NCI-H1105 treated with DMSO at 0.1 percent for 48 hours (cell line): ENCODE measurements around the gene ZNF835.

Source experiments
- DNase-seq: peaks from one replicate; lab custom pipeline; 2025; lab: John Stamatoyannopoulos, UW

The ZNF835 gene

GRCh38 chr19:56663931-56664500 is 7.5 kb downstream of the ZNF835 start:
- DNase-seq = no peak

GRCh38 chr19:56661248-56661647 is 10.3 kb downstream of the ZNF835 start:
- DNase-seq = no peak

GRCh38 chr19:56660381-56661107 is 11.0 kb downstream of the ZNF835 start:
- DNase-seq = no peak

GRCh38 chr19:56654151-56654550 is 17.4 kb downstream of the ZNF835 start:
- no peak for DNase-seq

- DNase-seq = no peak
Observed at GRCh38 chr19:56643460-56643955, 28.0 kb downstream of the ZNF835 start.

GRCh38 chr19:56642711-56643459 is 28.7 kb downstream of the ZNF835 start, which contains the start of gene SMIM17:
SMIM17 (plus strand) TSS chr19:56643159; CDS start chr19:56645668, 2,509 bp downstream.
- DNase-seq = no peak

- no peak for DNase-seq
Observed at GRCh38 chr19:56639217-56639616, 32.3 kb downstream of the ZNF835 start.

- DNase-seq = no peak
Observed at GRCh38 chr19:56637976-56638555, 33.5 kb downstream of the ZNF835 start.

GRCh38 chr19:56633021-56633420 is 38.5 kb downstream of the ZNF835 start:
- DNase-seq = no peak

GRCh38 chr19:56625708-56626107 is 45.8 kb downstream of the ZNF835 start:
- DNase-seq = no peak

GRCh38 chr19:56623006-56623405 is 48.6 kb downstream of the ZNF835 start:
- DNase-seq = no peak

- DNase-seq = no peak
Observed at GRCh38 chr19:56622374-56622773, 49.2 kb downstream of the ZNF835 start.

GRCh38 chr19:56619121-56619520 is 52.4 kb downstream of the ZNF835 start:
- no peak for DNase-seq

GRCh38 chr19:56617531-56617930 is 54.0 kb downstream of the ZNF835 start:
- DNase-seq = no peak

- no peak for DNase-seq
Observed at GRCh38 chr19:56613639-56614038, 57.9 kb downstream of the ZNF835 start.

- DNase-seq = no peak
Observed at GRCh38 chr19:56612737-56613136, 58.8 kb downstream of the ZNF835 start.
